Testis (tissue), 2 donors: Measurements from ENCODE around the gene SKAP1.

Source experiments
- POLR2A ChIP-seq: fragments of 450-650 bp; IDR thresholded peaks from one replicate; pipeline ENCODE4 v1.6.1; 2017; ENCODE audit warnings: antibody characterized with exemption, mild to moderate bottlenecking, moderate library complexity
- TF ChIP-seq, protein P1 (sequence below), 3 experiments: fragments of 450-650 bp in 2 of 3; fragments of 200-600 bp in 1 of 3; sonication (generic) in 1 of 3; IDR thresholded peaks; one replicate each; pipeline ENCODE4 v1.5.1; 2016 to 2019; ENCODE audit warnings: antibody characterized with exemption in 3 of 3, mild to moderate bottlenecking in 2 of 3, moderate library complexity in 1 of 3

DNA sequence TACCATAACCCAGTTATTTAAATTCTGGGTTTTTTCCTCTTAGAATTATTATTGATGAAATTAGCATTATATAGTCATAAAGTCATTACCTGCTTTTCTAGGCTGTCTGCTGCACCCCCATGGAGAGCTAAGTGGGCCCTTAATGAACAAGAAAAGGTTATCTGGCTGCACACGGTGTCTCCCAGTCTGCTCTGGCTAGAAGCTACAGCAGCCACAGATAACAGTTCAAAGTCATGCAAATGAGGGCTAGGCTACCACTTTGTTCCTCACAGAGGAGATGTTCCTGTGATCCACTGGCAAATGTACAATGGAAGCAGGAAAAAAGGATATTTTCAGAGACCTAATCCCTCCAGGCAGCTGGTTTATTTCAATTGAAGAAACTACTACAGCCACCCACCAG lies 210.4 kb downstream of the SKAP1 start:
- TF ChIP-seq, protein P1, sequence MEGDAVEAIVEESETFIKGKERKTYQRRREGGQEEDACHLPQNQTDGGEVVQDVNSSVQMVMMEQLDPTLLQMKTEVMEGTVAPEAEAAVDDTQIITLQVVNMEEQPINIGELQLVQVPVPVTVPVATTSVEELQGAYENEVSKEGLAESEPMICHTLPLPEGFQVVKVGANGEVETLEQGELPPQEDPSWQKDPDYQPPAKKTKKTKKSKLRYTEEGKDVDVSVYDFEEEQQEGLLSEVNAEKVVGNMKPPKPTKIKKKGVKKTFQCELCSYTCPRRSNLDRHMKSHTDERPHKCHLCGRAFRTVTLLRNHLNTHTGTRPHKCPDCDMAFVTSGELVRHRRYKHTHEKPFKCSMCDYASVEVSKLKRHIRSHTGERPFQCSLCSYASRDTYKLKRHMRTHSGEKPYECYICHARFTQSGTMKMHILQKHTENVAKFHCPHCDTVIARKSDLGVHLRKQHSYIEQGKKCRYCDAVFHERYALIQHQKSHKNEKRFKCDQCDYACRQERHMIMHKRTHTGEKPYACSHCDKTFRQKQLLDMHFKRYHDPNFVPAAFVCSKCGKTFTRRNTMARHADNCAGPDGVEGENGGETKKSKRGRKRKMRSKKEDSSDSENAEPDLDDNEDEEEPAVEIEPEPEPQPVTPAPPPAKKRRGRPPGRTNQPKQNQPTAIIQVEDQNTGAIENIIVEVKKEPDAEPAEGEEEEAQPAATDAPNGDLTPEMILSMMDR (IDR thresholded peaks at IDR 0.05) = no peak
- TF ChIP-seq POLR2A = no peak
